OCI-LY3 (cell line): ENCODE results near the gene DUSP5.

Experiments
- H2AFZ ChIP-seq: fragments of 200-600, 300-600 bp; shearing (Covaris generic); 2 replicates; pipeline ENCODE4 v1.6.0; 2014; ENCODE audit warnings: antibody characterized with exemption, low read depth, low read length
- H3K27ac ChIP-seq: fragments of 200-600, 300-600 bp; sonication (generic); 2 replicates; pipeline ENCODE4 v1.5.1; 2014; ENCODE audit warnings: mild to moderate bottlenecking, low read length, moderate library complexity, mixed read lengths
- H3K27me3 ChIP-seq: fragments of 200-600, 300-600 bp; sonication (generic); 2 replicates; pipeline ENCODE4 v1.6.1; 2014; ENCODE audit warnings: low read depth, low read length, mixed read lengths
- H3K36me3 ChIP-seq: fragments of 200-600, 300-600 bp; sonication (generic); replicated peaks from 2 replicates; pipeline ENCODE3; 2014; ENCODE audit warnings: low read depth, low read length, mixed read lengths
- H3K4me1 ChIP-seq: fragments of 300-600, 200-600 bp; sonication (generic); 2 replicates; pipeline ENCODE4 v1.6.1; 2014; ENCODE audit warnings: low read length, mixed read lengths
- H3K4me2 ChIP-seq: fragments of 200-600, 300-600 bp; sonication (generic); 2 replicates; pipeline ENCODE4 v1.6.1; 2014; ENCODE audit warnings: low read length, mixed read lengths
- H3K4me3 ChIP-seq: fragments of 300-600, 200-600 bp; sonication (generic); 2 replicates; pipeline ENCODE4 v1.5.1; 2014; ENCODE audit warnings: antibody characterized with exemption, mild to moderate bottlenecking, low read length, moderate library complexity
- H3K79me2 ChIP-seq: fragments of 300-600, 200-600 bp; shearing (Covaris generic); 2 replicates; pipeline ENCODE4 v1.6.1; 2014; ENCODE audit warnings: mild to moderate bottlenecking, low read length, mixed read lengths
- H3K9ac ChIP-seq: fragments of 300-600, 200-600 bp; shearing (Covaris generic); 2 replicates; pipeline ENCODE4 v1.6.0; 2014; ENCODE audit warnings: mild to moderate bottlenecking, low read length, moderate library complexity
- H3K9me3 ChIP-seq: fragments of 200-600, 300-600 bp; shearing (Covaris generic); 2 replicates; pipeline ENCODE4 v1.6.1; 2014; ENCODE audit warnings: low read length, mixed read lengths; ENCODE audit not compliant: insufficient read depth
- H4K20me1 ChIP-seq: fragments of 200-600, 300-600 bp; sonication (generic); 2 replicates; pipeline ENCODE4 v1.6.1; 2016; ENCODE audit warnings: low read length, mixed read lengths; ENCODE audit not compliant: insufficient read depth
- EZH2phosphoT487 ChIP-seq: fragments of 200-600 bp; shearing (Covaris generic); IDR thresholded peaks from 2 replicates; pipeline ENCODE4 v1.6.1; 2018; ENCODE audit warnings: antibody characterized with exemption, mixed run types, low read depth
- TF ChIP-seq, protein P1 (sequence below): fragments of 200-600, 300-600 bp; sonication (generic); IDR thresholded peaks from 2 replicates; pipeline ENCODE4 v1.5.1; 2014; ENCODE audit warnings: antibody characterized with exemption, low read length, low read depth

DUSP5 gene

DNA sequence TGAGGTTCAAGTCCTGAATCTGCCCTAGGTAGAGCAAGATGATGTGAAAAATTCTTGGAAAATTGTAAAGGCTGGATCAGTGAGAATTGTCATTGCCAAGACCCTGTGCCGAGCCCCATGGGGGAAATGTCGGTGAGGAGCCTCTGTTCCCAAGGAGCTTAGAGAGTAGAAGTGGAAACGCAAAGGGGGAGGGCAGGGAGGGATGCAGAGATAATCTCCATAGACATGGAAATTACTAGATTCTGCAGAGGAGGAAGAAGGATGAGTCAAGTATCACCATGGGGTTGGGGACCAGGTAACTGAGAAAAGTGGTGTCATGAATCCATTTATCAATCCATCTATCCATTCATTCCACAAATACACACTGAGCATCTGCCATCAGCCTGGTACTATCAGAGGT, 26.0 kb downstream of the DUSP5 start:
- no peaks in the 10 kb centered on the region for H4K20me1 ChIP-seq
- no peak overlapping the region for H3K27ac ChIP-seq
- no peak overlapping the region for H3K4me3 ChIP-seq

DNA sequence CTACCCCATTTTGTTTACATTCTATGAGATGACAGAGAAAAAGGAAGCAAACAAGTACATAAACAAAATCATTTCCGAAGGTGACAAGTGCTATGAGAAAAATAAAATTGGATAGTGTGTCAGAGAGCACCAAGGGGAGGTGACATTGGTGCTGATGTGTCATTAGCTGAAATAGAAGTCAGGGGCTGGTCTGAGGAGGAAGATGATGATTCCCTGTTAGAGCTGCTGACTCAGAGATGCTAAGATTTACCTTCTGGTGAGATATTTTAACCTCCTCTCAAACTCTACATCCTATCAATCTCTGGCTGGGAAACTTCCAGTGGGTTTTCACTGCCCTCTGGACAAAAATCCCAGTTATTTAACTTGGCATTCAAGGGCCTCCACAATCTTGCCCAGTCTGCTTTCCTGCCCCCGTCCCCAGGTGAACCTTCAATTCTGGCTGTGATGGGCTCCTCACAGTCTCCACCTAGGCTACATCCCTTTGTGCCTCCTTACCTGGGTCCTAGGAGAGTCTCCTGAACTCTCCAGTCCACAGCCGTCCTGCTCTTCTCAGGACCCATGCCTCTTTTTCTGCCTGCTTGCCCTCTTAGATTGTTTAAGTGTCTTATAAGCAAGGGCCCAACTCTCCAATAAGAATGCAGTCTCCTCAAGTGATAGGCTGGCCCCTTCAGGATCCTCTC, 26.6 kb downstream of the DUSP5 start:
- Histone ChIP-seq H3K27me3 (no peaks in the 10 kb centered on the region), H3K4me1 (no peaks in the 10 kb centered on the region), H3K27ac (no peak overlapping the region), H3K79me2 (no peaks in the 10 kb centered on the region), H3K36me3 (no peaks in the 10 kb centered on the region), H3K9me3 (no peaks in the 10 kb centered on the region), H2AFZ (no peak overlapping the region), H3K4me3 (no peak overlapping the region), H4K20me1 (no peaks in the 10 kb centered on the region), H3K9ac (no peak overlapping the region), H3K4me2 (no peak overlapping the region)
- TF ChIP-seq, protein P1, sequence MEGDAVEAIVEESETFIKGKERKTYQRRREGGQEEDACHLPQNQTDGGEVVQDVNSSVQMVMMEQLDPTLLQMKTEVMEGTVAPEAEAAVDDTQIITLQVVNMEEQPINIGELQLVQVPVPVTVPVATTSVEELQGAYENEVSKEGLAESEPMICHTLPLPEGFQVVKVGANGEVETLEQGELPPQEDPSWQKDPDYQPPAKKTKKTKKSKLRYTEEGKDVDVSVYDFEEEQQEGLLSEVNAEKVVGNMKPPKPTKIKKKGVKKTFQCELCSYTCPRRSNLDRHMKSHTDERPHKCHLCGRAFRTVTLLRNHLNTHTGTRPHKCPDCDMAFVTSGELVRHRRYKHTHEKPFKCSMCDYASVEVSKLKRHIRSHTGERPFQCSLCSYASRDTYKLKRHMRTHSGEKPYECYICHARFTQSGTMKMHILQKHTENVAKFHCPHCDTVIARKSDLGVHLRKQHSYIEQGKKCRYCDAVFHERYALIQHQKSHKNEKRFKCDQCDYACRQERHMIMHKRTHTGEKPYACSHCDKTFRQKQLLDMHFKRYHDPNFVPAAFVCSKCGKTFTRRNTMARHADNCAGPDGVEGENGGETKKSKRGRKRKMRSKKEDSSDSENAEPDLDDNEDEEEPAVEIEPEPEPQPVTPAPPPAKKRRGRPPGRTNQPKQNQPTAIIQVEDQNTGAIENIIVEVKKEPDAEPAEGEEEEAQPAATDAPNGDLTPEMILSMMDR: no peak
- no peak for TF ChIP-seq EZH2phosphoT487

More for the DNA sequence above, 26.0 kb downstream of the DUSP5 start:
- Histone ChIP-seq H3K9ac (no peak overlapping the region), H3K9me3 (no peaks in the 10 kb centered on the region), H3K27me3 (no peaks in the 10 kb centered on the region), H3K36me3 (no peaks in the 10 kb centered on the region), H3K4me1 (no peaks in the 10 kb centered on the region), H3K79me2 (no peaks in the 10 kb centered on the region), H3K4me2 (no peak overlapping the region), H2AFZ (no peak overlapping the region)
- no peak for TF ChIP-seq EZH2phosphoT487
- TF ChIP-seq, protein P1: no peak

DNA sequence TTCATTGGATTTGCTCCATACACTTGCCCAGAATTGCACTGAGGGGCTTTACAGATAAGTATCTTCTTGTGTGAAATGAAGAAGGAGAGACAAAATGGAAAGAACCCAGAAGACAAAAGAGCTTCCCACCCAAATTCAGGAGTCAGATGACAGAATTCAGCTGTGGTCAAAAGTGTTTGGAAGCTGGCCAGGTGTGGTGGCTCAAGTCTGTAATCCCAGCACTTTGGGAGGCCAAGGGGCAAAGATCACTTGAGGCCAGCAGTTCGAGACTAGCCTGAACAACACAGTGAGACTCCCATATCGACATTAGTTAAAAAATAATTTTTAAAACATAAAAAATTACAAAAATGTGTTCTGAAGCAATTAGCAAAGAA, 27.1 kb downstream of the DUSP5 start:
- TF ChIP-seq EZH2phosphoT487: no peak
- TF ChIP-seq, protein P1: no peak
- H3K79me2 ChIP-seq: no peaks in the 10 kb centered on the region
- no peak overlapping the region for H2AFZ ChIP-seq
- H3K27ac ChIP-seq: no peak overlapping the region
- H3K4me1 ChIP-seq: no peaks in the 10 kb centered on the region
- H4K20me1 ChIP-seq: no peaks in the 10 kb centered on the region
- H3K36me3 ChIP-seq: no peaks in the 10 kb centered on the region
- H3K4me2 ChIP-seq: no peak overlapping the region
- no peaks in the 10 kb centered on the region for H3K27me3 ChIP-seq
- no peak overlapping the region for H3K4me3 ChIP-seq
- no peak overlapping the region for H3K9ac ChIP-seq
- no peaks in the 10 kb centered on the region for H3K9me3 ChIP-seq

DNA sequence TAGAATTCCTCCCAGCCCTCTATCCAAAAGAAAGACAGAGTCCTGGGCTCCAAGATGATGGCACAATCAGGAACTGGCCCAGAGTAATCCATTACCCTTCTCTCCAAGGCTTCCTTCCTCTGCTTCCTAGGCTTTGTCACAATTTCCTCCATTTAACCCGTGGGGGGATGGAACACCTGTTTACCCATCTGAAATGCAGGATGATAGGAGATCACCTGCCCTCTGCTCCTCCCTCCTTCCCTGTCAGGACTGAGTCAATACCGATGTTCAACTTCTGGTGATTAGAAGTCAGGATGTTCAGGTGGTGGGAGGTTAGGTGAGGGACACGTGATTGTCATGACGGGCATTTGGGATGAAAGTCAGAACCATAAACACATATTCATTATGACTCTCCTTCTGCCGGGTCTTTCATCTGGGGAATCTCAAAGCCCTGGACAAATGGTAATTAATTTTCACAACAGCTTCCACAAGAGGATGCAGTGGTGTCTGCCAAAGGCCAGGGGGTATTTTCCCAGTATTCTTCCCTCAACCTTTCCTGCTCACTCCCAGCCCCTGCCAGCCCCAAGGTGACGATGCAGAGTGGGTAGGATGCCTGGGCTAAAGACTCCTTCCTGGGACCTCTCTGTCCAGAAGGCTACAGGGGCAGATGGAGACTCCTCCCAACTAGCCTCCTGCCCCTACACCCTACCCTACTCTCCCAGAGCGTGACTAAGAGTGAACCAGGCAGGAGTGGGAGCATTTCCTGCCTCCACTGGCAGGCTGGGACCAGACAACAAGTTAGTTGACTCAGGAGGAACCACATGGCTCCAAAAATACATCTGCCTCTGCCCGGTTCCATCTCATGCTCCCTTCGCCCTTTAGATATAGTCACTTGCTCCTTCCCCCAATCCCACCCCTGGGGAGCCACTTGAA, 27.9 kb downstream of the DUSP5 start:
- TF ChIP-seq EZH2phosphoT487: no peak
- TF ChIP-seq, protein P1: no peak
- Histone ChIP-seq H3K4me2 (no peak overlapping the region), H3K27me3 (no peaks in the 10 kb centered on the region), H3K4me1 (no peaks in the 10 kb centered on the region), H3K79me2 (no peaks in the 10 kb centered on the region), H3K4me3 (no peak overlapping the region), H3K36me3 (no peaks in the 10 kb centered on the region), H3K27ac (no peak overlapping the region), H3K9ac (no peak overlapping the region), H2AFZ (no peak overlapping the region), H4K20me1 (no peaks in the 10 kb centered on the region), H3K9me3 (no peaks in the 10 kb centered on the region)
